WTC11 (cell line): ENCODE data around the gene AASS. TPM values are rescaled to one million over a fixed set of nuclear protein-coding genes. Genes with fewer than 3 reads are reported as not detected.

Source experiments
- ATAC-seq: fragments of 200-7000 bp; cut with Tn5 transposase; 2 replicates; pipeline ENCODE4 v1.10.0; 2021; ENCODE audit warnings: mild to moderate bottlenecking, moderate library complexity
- CTCF ChIA-PET: fragments of 300-600 bp; sonication (Branson Sonifier 250); formaldehyde crosslinking; loops from one replicate; lab custom pipeline; 2021; ENCODE audit warnings: antibody characterized with exemption; lab: Charles Lee
- POLR2A ChIA-PET: fragments of 350-600 bp; sonication (Branson Sonifier 250); formaldehyde crosslinking; loops from one replicate; lab custom pipeline; 2021; ENCODE audit warnings: antibody characterized with exemption; lab: Charles Lee
- DNase-seq: peaks from one replicate; pipeline ENCODE4 v3.0.0; 2021; ENCODE audit warnings: low spot score
- H3K27ac Mint-ChIP-seq: 2 replicates; pipeline ENCODE4 v1.8.0; 2021; ENCODE audit warnings: mixed read lengths
- H3K27me3 Mint-ChIP-seq: 2 replicates; pipeline ENCODE4 v1.8.0; 2021; ENCODE audit warnings: low read depth, mild to moderate bottlenecking, moderate library complexity, mixed read lengths
- H3K36me3 Mint-ChIP-seq: 2 replicates; pipeline ENCODE4 v1.8.0; 2021; ENCODE audit warnings: mixed read lengths
- H3K4me1 Mint-ChIP-seq: 2 replicates; pipeline ENCODE4 v1.8.0; 2022; ENCODE audit warnings: mixed read lengths
- H3K4me3 Mint-ChIP-seq: 2 replicates; pipeline ENCODE4 v1.8.0; 2021; ENCODE audit warnings: mild to moderate bottlenecking, moderate library complexity, mixed read lengths
- H3K9me3 Mint-ChIP-seq: 2 replicates; pipeline ENCODE4 v1.8.0; 2021; ENCODE audit warnings: mixed read lengths
- ATF2 ChIP-seq: sonication (generic); formaldehyde crosslinking; IDR thresholded peaks from 2 replicates; pipeline ENCODE4 v1.8.1; 2022; ENCODE audit warnings: low read depth, missing genetic modification reagents, borderline replicate concordance
- ELF4 ChIP-seq: sonication (generic); formaldehyde crosslinking; IDR thresholded peaks from 2 replicates; pipeline ENCODE4 v1.8.1; 2022; ENCODE audit warnings: low read depth, mild to moderate bottlenecking, moderate library complexity, missing genetic modification reagents
- ESRRA ChIP-seq: sonication (generic); formaldehyde crosslinking; IDR thresholded peaks from 2 replicates; pipeline ENCODE4 v1.8.1; 2022; ENCODE audit warnings: mild to moderate bottlenecking, missing genetic modification reagents, borderline replicate concordance
- FOXP1 ChIP-seq: sonication (generic); formaldehyde crosslinking; IDR thresholded peaks from 2 replicates; pipeline ENCODE4 v1.8.0; 2022; ENCODE audit warnings: missing genetic modification reagents, mild to moderate bottlenecking, moderate library complexity, borderline replicate concordance
- GABPB1 ChIP-seq: sonication (generic); formaldehyde crosslinking; IDR thresholded peaks from 2 replicates; pipeline ENCODE4 v1.8.1; 2023; ENCODE audit warnings: mild to moderate bottlenecking, missing genetic modification reagents
- IRF1 ChIP-seq: sonication (generic); formaldehyde crosslinking; IDR thresholded peaks from 2 replicates; pipeline ENCODE4 v1.8.0; 2023; ENCODE audit warnings: missing genetic modification reagents
- MXD4 ChIP-seq: fragments of 250-450 bp; sonication (Bioruptor Pico); IDR thresholded peaks from 2 replicates; pipeline ENCODE4 v1.8.0; 2021; ENCODE audit warnings: mild to moderate bottlenecking, moderate library complexity, borderline replicate concordance
- NFATC4 ChIP-seq: fragments of 250-450 bp; sonication (Bioruptor Pico); IDR thresholded peaks from 2 replicates; pipeline ENCODE4 v1.9.0; 2021; ENCODE audit warnings: mild to moderate bottlenecking
- TEAD1 ChIP-seq: sonication (generic); formaldehyde crosslinking; IDR thresholded peaks from 2 replicates; pipeline ENCODE4 v1.8.0; 2022; ENCODE audit warnings: mild to moderate bottlenecking, missing genetic modification reagents
- TEAD4 ChIP-seq: sonication (generic); formaldehyde crosslinking; IDR thresholded peaks from 2 replicates; pipeline ENCODE4 v1.8.0; 2022; ENCODE audit warnings: mild to moderate bottlenecking, missing genetic modification reagents
- ZNF423 ChIP-seq: fragments of 250-450 bp; sonication (Bioruptor Pico); IDR thresholded peaks from 2 replicates; pipeline ENCODE4 v2.1.2; 2022; ENCODE audit warnings: mild to moderate bottlenecking, moderate library complexity
- ZNF671 ChIP-seq: fragments of 250-450 bp; sonication (Bioruptor Pico); IDR thresholded peaks from 2 replicates; pipeline ENCODE4 v1.8.0; 2021; ENCODE audit warnings: mild to moderate bottlenecking
- total RNA-seq: library from RNA; stranded (reverse); gene quantifications from 3 replicates; pipeline ENCODE4 v1.2.3, GENCODE V29; 2021
- TF ChIP-seq, protein P1 (sequence below): sonication (generic); formaldehyde crosslinking; IDR thresholded peaks from 2 replicates; pipeline ENCODE4 v1.8.1; 2022; ENCODE audit warnings: mild to moderate bottlenecking, missing genetic modification reagents, moderate library complexity, borderline replicate concordance
- TF ChIP-seq, protein P2 (sequence below): fragments of 250-450 bp; sonication (Bioruptor Pico); IDR thresholded peaks from 2 replicates; pipeline ENCODE4 v1.9.0; 2021; ENCODE audit warnings: mild to moderate bottlenecking
- TF ChIP-seq, protein P3 (sequence below): fragments of 250-450 bp; sonication (Bioruptor Pico); IDR thresholded peaks from 2 replicates; pipeline ENCODE4 v1.9.0; 2021; ENCODE audit warnings: mild to moderate bottlenecking, borderline replicate concordance
- TF ChIP-seq, protein P4 (sequence below): sonication (generic); formaldehyde crosslinking; IDR thresholded peaks from 2 replicates; pipeline ENCODE4 v1.8.1; 2023; ENCODE audit warnings: mild to moderate bottlenecking, missing genetic modification reagents
- TF ChIP-seq, protein P5 (sequence below): fragments of 250-450 bp; sonication (Bioruptor Pico); conservative IDR thresholded peaks from 2 replicates; pipeline ENCODE4 v1.9.0; 2021; ENCODE audit warnings: mild to moderate bottlenecking

The AASS gene
- total RNA-seq, 1 experiment from 2014 or later: 308 TPM

GRCh38 chr7:122155566-122155965 lies 11.5 kb upstream of the AASS start (continued):
- TF ChIP-seq, protein P1, sequence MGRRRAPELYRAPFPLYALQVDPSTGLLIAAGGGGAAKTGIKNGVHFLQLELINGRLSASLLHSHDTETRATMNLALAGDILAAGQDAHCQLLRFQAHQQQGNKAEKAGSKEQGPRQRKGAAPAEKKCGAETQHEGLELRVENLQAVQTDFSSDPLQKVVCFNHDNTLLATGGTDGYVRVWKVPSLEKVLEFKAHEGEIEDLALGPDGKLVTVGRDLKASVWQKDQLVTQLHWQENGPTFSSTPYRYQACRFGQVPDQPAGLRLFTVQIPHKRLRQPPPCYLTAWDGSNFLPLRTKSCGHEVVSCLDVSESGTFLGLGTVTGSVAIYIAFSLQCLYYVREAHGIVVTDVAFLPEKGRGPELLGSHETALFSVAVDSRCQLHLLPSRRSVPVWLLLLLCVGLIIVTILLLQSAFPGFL (CRISPR knock-in tag): no peak
- no peak for TF ChIP-seq NFATC4
- TF ChIP-seq ATF2 (CRISPR knock-in tag): no peak
- TF ChIP-seq ESRRA (CRISPR knock-in tag): no peak
- TF ChIP-seq, protein P2, sequence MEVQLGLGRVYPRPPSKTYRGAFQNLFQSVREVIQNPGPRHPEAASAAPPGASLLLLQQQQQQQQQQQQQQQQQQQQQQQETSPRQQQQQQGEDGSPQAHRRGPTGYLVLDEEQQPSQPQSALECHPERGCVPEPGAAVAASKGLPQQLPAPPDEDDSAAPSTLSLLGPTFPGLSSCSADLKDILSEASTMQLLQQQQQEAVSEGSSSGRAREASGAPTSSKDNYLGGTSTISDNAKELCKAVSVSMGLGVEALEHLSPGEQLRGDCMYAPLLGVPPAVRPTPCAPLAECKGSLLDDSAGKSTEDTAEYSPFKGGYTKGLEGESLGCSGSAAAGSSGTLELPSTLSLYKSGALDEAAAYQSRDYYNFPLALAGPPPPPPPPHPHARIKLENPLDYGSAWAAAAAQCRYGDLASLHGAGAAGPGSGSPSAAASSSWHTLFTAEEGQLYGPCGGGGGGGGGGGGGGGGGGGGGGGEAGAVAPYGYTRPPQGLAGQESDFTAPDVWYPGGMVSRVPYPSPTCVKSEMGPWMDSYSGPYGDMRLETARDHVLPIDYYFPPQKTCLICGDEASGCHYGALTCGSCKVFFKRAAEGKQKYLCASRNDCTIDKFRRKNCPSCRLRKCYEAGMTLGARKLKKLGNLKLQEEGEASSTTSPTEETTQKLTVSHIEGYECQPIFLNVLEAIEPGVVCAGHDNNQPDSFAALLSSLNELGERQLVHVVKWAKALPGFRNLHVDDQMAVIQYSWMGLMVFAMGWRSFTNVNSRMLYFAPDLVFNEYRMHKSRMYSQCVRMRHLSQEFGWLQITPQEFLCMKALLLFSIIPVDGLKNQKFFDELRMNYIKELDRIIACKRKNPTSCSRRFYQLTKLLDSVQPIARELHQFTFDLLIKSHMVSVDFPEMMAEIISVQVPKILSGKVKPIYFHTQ: no peak
- no peak for TF ChIP-seq ELF4 (CRISPR knock-in tag)

GRCh38 chr7:122148878-122149277 lies 4.8 kb upstream of the AASS start:
- TF ChIP-seq TEAD1 (CRISPR knock-in tag) (0 out of 2 replicates have a peak, but pooled peaks have one; percentile 27), GABPB1 (CRISPR knock-in tag) (no peak)
- TF ChIP-seq, protein P3, sequence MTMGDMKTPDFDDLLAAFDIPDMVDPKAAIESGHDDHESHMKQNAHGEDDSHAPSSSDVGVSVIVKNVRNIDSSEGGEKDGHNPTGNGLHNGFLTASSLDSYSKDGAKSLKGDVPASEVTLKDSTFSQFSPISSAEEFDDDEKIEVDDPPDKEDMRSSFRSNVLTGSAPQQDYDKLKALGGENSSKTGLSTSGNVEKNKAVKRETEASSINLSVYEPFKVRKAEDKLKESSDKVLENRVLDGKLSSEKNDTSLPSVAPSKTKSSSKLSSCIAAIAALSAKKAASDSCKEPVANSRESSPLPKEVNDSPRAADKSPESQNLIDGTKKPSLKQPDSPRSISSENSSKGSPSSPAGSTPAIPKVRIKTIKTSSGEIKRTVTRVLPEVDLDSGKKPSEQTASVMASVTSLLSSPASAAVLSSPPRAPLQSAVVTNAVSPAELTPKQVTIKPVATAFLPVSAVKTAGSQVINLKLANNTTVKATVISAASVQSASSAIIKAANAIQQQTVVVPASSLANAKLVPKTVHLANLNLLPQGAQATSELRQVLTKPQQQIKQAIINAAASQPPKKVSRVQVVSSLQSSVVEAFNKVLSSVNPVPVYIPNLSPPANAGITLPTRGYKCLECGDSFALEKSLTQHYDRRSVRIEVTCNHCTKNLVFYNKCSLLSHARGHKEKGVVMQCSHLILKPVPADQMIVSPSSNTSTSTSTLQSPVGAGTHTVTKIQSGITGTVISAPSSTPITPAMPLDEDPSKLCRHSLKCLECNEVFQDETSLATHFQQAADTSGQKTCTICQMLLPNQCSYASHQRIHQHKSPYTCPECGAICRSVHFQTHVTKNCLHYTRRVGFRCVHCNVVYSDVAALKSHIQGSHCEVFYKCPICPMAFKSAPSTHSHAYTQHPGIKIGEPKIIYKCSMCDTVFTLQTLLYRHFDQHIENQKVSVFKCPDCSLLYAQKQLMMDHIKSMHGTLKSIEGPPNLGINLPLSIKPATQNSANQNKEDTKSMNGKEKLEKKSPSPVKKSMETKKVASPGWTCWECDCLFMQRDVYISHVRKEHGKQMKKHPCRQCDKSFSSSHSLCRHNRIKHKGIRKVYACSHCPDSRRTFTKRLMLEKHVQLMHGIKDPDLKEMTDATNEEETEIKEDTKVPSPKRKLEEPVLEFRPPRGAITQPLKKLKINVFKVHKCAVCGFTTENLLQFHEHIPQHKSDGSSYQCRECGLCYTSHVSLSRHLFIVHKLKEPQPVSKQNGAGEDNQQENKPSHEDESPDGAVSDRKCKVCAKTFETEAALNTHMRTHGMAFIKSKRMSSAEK (CRISPR knock-in tag): no peak
- Mint-ChIP-seq H3K27me3 (no peaks in the 10 kb centered on the region), H3K9me3 (peaks cover 15% of the 10 kb centered on the region), H3K27ac (peak overlapping the region; percentile 91), H3K4me3 (peak overlapping the region; percentile 14), H3K4me1 (peaks cover 88% of the 10 kb centered on the region), H3K36me3 (peaks cover 19% of the 10 kb centered on the region)
- ATAC-seq (no peak; the same call in 1 of the 2 replicates), DNase-seq (no peak)
- CTCF ChIA-PET: no interaction called here
- POLR2A ChIA-PET: no interaction called here

DNA sequence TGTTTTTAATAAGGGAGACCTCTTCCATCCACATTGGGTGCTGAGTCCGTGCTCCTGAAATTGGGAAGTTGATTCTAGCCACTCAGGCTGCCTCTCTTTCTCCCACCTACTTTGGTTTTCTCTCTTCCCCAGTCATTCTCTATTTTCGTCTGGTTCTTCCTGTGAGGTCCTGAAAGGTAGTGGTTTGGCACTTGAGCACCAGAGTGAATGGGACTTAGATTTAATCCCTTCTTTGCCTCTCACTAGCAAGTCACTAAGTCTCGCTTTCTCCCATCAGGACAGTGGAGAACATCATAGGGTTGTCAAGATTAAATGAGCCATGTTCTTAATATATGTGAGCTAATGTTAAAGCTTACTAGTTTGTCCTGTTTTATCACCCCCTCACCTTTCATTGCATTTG lies 4.0 kb upstream of the AASS start:
- no peak for DNase-seq
- CTCF ChIA-PET: no interaction called here
- Mint-ChIP-seq H3K36me3 (peaks cover 20% of the 10 kb centered on the region), H3K27me3 (no peaks in the 10 kb centered on the region), H3K27ac (peak overlapping the region; percentile 95), H3K4me3 (peak overlapping the region; percentile 24), H3K4me1 (peaks cover 80% of the 10 kb centered on the region), H3K9me3 (peaks cover 8% of the 10 kb centered on the region)
- POLR2A ChIA-PET: no interaction called here
- ATAC-seq: no peak; the same call in 1 of the 2 replicates
- TF ChIP-seq ZNF671 (CRISPR knock-in tag) (no peak), IRF1 (CRISPR knock-in tag) (no peak), MXD4 (no peak), ZNF423 (CRISPR knock-in tag) (no peak), TEAD4 (no peak), FOXP1 (no peak)
- TF ChIP-seq, protein P4, sequence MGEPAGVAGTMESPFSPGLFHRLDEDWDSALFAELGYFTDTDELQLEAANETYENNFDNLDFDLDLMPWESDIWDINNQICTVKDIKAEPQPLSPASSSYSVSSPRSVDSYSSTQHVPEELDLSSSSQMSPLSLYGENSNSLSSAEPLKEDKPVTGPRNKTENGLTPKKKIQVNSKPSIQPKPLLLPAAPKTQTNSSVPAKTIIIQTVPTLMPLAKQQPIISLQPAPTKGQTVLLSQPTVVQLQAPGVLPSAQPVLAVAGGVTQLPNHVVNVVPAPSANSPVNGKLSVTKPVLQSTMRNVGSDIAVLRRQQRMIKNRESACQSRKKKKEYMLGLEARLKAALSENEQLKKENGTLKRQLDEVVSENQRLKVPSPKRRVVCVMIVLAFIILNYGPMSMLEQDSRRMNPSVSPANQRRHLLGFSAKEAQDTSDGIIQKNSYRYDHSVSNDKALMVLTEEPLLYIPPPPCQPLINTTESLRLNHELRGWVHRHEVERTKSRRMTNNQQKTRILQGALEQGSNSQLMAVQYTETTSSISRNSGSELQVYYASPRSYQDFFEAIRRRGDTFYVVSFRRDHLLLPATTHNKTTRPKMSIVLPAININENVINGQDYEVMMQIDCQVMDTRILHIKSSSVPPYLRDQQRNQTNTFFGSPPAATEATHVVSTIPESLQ (CRISPR knock-in tag): no peak
- TF ChIP-seq, protein P5, sequence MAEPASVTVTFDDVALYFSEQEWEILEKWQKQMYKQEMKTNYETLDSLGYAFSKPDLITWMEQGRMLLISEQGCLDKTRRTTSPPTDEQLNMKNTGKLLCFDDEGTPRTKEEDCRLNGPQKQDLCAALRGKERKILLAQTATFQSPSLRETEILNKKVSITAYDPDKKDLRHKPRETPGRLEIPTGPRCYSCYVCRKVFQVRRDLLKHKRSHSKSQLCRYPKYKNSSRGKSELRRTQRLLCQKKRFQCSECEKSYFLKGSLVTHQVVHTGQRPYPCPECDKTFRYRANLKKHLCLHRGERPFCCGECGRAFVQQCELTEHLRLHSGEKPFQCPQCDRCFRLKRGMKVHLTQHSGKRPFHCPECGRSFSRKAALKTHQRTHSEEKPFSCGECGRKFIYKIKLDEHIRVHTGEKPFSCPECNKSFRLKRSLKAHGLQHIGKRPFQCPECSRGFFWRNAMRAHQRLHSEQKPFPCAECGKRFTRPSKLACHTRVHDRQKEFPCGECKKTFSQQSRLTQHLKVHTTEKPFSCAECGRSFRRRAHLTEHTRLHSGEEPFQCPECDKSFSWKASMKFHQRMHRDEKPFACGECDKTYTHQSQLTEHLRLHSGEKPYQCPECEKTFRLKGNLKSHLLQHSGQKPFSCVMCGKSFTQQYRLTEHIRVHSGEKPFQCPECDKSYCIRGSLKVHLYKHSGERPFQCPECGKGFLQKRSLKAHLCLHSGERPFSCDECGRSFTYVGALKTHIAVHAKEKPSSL: no peak
